Thymus (tissue), 11 donors: ENCODE data around the gene ATP11A. TPM values are rescaled to one million over a fixed set of nuclear protein-coding genes. Genes with fewer than 3 reads are reported as not detected.

Source experiments
- DNase-seq, 9 donors: peaks; one replicate each; pipeline ENCODE4 v3.0.0-alpha.2; 2013; ENCODE audit warnings: low spot score in 9 of 9, low read depth in 6 of 9, missing footprints in 1 of 9
- H3K27ac ChIP-seq, 2 donors: one replicate each; pipeline ENCODE4 v1.5.1; 2013; ENCODE audit warnings: control low read depth in 1 of 2, low read depth in 1 of 2, low read length in 1 of 2, mild to moderate bottlenecking in 1 of 2, moderate library complexity in 1 of 2
- H3K27me3 ChIP-seq, 2 donors: one replicate each; pipeline ENCODE4 v1.5.1; 2013; ENCODE audit warnings: low read length in 1 of 2; ENCODE audit not compliant: control insufficient read depth in 2 of 2, insufficient read depth in 1 of 2
- H3K36me3 ChIP-seq, 2 donors: one replicate each; pipeline ENCODE4 v1.5.1; 2013; ENCODE audit warnings: low read length in 1 of 2, mild to moderate bottlenecking in 1 of 2, moderate library complexity in 1 of 2; ENCODE audit not compliant: control insufficient read depth in 2 of 2, insufficient read depth in 2 of 2
- H3K4me1 ChIP-seq, 2 donors: one replicate each; pipeline ENCODE4 v1.5.1; 2013; ENCODE audit warnings: low read length in 2 of 2; ENCODE audit not compliant: control insufficient read depth in 2 of 2, insufficient read depth in 2 of 2
- H3K4me3 ChIP-seq, 2 donors: one replicate each; pipeline ENCODE4 v1.5.1; 2013; ENCODE audit warnings: low read length in 2 of 2, control low read depth in 1 of 2, mild to moderate bottlenecking in 1 of 2
- H3K9me3 ChIP-seq, 2 donors: one replicate each; pipeline ENCODE4 v1.5.1; 2013; ENCODE audit warnings: low read length in 1 of 2, mild to moderate bottlenecking in 1 of 2; ENCODE audit not compliant: control insufficient read depth in 2 of 2, insufficient read depth in 1 of 2
- WGBS: extraction: QIAGEN DNeasy Blood & Tissue Kit; methylation state at CpG from one replicate; pipeline ENCODE4 v1.1.7; 2013; 5-methylcytosine and 5-hydroxymethylcytosine counted together
- polyA plus RNA-seq: library from polyadenylated mRNA; stranded (reverse); fragments of 200-250 nt; gene quantifications from one replicate; pipeline ENCODE4 v1.2.3, GENCODE V29; 2013
- total RNA-seq: library from RNA; stranded (reverse); fragments of 120-200 nt; gene quantifications from one replicate; pipeline ENCODE4 v1.2.4, GENCODE V29; 2013
- donor health status: healthy.

ATP11A gene
- total and polyA plus RNA-seq, 2 donors = 7.1 to 7.2 TPM

GRCh38 chr13:112648966-112649690 lies 40.7 kb upstream of the ATP11A start:
- no peaks in the 10 kb centered on the region for H3K27me3 ChIP-seq
- H3K36me3 ChIP-seq = no peaks in the 10 kb centered on the region
- H3K4me1 ChIP-seq = no peaks in the 10 kb centered on the region
- no peak for DNase-seq
- H3K27ac ChIP-seq = no peak overlapping the region
- WGBS = 97% methylated on average over 31 of the region's 31 CpGs
- no peaks in the 10 kb centered on the region for H3K9me3 ChIP-seq
- no peak overlapping the region for H3K4me3 ChIP-seq

- 72% methylated on average over 5 of the region's 5 CpGs for WGBS
- Histone ChIP-seq H3K36me3 (no peaks in the 10 kb centered on the region), H3K27ac (no peak overlapping the region), H3K9me3 (no peaks in the 10 kb centered on the region), H3K4me3 (no peak overlapping the region), H3K27me3 (no peaks in the 10 kb centered on the region), H3K4me1 (no peaks in the 10 kb centered on the region)
- DNase-seq = no peak
Observed at GRCh38 chr13:112651311-112651710, 38.5 kb upstream of the ATP11A start.

DNA sequence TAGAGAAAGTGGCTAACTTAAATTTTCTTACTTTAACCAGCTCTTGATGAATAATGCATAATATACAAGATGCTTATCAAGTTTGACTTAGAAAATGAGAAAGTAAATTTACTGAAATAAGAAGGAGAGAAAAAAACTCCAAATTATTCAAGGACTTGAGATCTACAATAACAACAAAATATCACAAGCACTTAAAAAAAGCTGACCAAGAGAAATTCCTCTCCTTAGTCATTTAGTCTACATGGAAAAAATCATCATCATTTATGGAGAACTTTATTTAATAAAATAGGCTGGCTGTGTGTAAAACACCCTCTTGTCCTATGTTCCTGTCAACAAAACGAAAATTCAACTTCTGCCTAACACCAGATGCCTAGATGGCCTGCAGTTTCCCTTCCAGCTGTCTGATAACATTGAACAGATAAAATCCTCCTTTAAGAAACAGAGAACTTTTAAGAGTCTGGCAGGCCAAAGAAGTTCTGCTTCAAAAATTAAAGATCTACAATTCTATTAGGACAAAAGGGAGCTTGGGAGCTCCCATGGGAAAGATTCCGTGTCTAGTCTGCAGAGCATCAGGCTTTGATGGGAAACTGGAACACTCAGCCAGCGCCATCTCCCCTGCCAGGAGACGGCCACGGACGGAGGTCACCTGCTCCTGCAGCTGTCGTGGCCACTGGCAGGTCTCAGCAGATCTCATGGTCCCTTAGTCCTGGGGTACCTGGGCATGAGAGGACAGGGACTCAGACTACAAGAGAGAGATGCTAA lies 37.9 kb upstream of the ATP11A start:
- Histone ChIP-seq H3K27ac (no peak overlapping the region), H3K4me1 (no peaks in the 10 kb centered on the region), H3K9me3 (no peaks in the 10 kb centered on the region), H3K36me3 (no peaks in the 10 kb centered on the region), H3K27me3 (no peaks in the 10 kb centered on the region), H3K4me3 (no peak overlapping the region)
- no peak for DNase-seq
- WGBS = 82% methylated on average over 7 of the region's 7 CpGs

DNA sequence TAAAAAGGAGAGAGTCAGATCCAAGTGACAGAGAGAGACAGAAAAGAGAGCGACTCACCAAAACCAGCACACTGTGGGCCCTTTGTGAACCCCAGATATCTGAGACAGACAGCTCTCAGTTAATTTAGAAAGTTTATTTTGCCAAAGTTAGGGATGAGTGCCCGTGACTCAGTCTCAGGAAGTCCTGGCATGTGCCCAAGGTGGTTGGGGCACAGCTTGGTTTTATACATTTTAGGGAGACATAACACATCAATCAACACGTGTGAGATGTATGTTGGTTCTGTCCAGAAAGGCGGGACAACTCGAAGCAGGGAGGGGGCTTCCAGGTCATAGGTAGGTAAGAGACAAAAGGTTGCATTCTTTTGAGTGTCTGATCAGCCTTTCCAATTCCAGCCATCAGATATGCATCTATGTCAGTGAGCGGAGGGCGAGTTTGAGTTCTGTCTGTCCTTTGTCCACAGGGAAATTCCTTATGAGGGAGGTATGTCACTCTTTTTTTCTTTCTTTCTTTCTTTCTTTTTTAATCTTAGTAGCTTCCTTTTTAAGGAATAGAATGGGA lies 37.2 kb upstream of the ATP11A start:
- no peaks in the 10 kb centered on the region for H3K36me3 ChIP-seq
- no peak for DNase-seq
- no peaks in the 10 kb centered on the region for H3K27me3 ChIP-seq
- no peak overlapping the region for H3K27ac ChIP-seq
- no peak overlapping the region for H3K4me3 ChIP-seq
- no peaks in the 10 kb centered on the region for H3K4me1 ChIP-seq
- no peaks in the 10 kb centered on the region for H3K9me3 ChIP-seq
- WGBS = 69% methylated on average over 7 of the region's 7 CpGs

DNA sequence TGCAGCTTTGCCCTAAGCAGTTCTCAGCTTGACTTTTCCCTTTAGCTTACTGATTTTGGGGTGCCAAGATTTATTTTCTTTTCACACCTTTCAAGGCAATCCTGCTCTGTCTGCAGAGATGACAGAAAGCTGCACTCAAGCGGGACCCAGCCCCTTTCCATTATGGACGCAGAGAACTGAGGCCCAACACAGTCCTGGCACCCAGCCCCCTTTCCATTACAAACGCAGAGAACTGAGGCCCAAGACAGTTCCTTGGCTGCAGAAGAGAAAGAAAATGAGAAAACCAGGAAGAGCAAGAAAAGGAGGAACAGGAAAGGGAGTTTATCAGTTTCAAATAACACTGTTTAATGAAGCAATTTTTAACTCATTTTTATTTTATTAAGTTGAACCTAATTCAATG lies 36.8 kb upstream of the ATP11A start:
- H3K27me3 ChIP-seq = no peaks in the 10 kb centered on the region
- DNase-seq = no peak
- no peak overlapping the region for H3K27ac ChIP-seq
- H3K4me1 ChIP-seq = peaks cover 0 to 2% of the 10 kb centered on the region in 2 donors
- 89% methylated on average over 3 of the region's 3 CpGs for WGBS
- no peaks in the 10 kb centered on the region for H3K9me3 ChIP-seq
- no peaks in the 10 kb centered on the region for H3K36me3 ChIP-seq
- no peak overlapping the region for H3K4me3 ChIP-seq

DNA sequence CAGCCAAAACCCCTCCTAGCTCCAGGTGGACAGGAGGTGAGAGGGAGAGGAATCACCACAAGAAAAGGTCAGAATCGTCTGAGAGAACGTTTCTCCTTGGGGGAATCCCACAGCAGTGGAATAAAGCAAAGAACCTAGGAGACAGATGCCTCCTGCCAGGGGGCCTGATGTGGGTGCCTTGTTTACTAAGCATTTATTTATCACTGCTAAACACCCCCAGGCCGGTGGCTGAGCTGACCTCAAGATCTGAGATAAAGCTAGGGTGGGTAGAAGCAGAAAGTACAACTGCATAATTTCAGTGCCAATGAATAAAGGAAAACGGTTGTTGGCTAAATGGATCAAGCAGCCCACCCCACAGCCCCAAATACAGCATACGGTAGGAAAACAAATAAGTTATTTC lies 33.9 kb upstream of the ATP11A start:
- WGBS = 58% methylated on average over 5 of the region's 5 CpGs
- no peak for DNase-seq
- H3K4me3 ChIP-seq = no peak overlapping the region
- H3K36me3 ChIP-seq = no peaks in the 10 kb centered on the region
- H3K27ac ChIP-seq = no peak overlapping the region
- H3K27me3 ChIP-seq = no peaks in the 10 kb centered on the region
- H3K4me1 ChIP-seq = peaks cover 0 to 3% of the 10 kb centered on the region in 2 donors
- no peaks in the 10 kb centered on the region for H3K9me3 ChIP-seq

DNA sequence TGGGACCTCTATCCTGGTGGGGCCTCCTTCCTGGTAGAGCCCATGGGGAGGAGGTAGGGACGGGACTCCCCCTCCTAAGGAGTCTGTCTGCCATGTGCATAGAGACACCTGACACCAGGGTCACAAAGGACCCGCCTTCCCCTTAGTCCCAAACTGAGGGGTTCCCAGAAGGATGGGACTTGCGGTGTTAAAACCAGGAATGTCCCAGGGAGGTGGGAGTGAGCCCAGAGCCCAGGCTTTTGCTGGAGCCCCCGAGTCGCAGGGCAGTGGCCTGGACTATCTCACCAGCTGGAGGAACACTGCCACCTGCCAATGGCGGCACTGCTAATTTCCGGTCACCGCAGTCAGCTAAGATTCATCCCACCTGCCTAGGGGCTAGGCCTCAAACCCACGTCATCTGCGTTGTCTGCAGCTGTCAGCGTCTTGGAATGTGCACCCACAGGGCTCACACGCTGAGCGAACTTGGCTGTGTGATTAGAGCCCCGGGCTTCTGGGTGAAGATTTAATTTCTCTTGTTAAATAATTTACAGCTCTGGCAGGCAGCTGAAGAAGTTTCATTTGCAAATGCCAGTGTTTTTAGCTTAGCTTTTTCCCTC lies 31.9 kb upstream of the ATP11A start:
- H3K4me3 ChIP-seq = no peak overlapping the region
- H3K9me3 ChIP-seq = no peaks in the 10 kb centered on the region
- H3K4me1 ChIP-seq = peaks cover 0 to 3% of the 10 kb centered on the region in 2 donors
- H3K27me3 ChIP-seq = no peaks in the 10 kb centered on the region
- no peak overlapping the region for H3K27ac ChIP-seq
- 90% methylated on average over 14 of the region's 14 CpGs for whole genome bisulfite sequencing
- no peak for DNase-seq
- no peaks in the 10 kb centered on the region for H3K36me3 ChIP-seq

DNA sequence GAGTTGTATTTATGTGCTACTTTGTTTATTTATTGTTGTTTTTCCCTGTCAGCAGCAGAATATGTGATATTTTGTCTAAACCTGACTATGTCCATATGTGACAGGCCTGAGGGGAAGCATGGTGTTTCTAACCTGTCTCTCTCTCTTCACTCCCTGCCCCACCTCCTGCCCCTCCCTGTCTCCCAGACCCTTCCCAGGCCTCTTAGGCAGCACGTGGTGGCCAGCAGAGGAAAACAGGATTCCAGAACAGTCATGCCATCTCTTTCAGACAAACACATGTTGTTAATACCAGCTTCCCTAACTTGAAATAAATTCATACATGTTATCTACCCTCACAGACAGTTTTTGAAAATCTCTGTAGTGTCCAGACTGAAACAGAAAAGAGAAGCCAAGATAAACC lies 31.0 kb upstream of the ATP11A start:
- Histone ChIP-seq H3K27me3 (no peaks in the 10 kb centered on the region), H3K36me3 (no peaks in the 10 kb centered on the region), H3K27ac (no peak overlapping the region), H3K4me1 (peaks cover 0 to 3% of the 10 kb centered on the region in 2 donors), H3K4me3 (no peak overlapping the region), H3K9me3 (no peaks in the 10 kb centered on the region)
- no peak for DNase-seq
- 70% methylated on average over 1 of the region's 1 CpG for WGBS

GRCh38 chr13:112661291-112661690 lies 28.5 kb upstream of the ATP11A start:
- H3K9me3 ChIP-seq = no peaks in the 10 kb centered on the region
- 93% methylated on average over 2 of the region's 2 CpGs for WGBS
- no peak for DNase-seq
- no peak overlapping the region for H3K4me3 ChIP-seq
- no peak overlapping the region for H3K27ac ChIP-seq
- no peaks in the 10 kb centered on the region for H3K36me3 ChIP-seq
- H3K4me1 ChIP-seq = peaks cover 0 to 7% of the 10 kb centered on the region in 2 donors
- H3K27me3 ChIP-seq = no peaks in the 10 kb centered on the region
